ENCODE results near the gene RBMS1. TPM values are rescaled to one million over a fixed set of nuclear protein-coding genes. Genes with fewer than 3 reads are reported as not detected.
"Not testable (repeated sequence)": the region's sequence is repeated elsewhere in the genome, so short reads cannot be mapped to it uniquely, and the experiment has no call there.

Gene RBMS1
- total RNA-seq, 4 donors from 2014 or later = 13.5 to 31.6 (median 23.0) TPM

GRCh38 chr2:160426604-160427003 is 67.0 kb downstream of the RBMS1 start:
- no peak for DNase-seq
- 85 to 90% methylated on average over 4 to 5 of the region's 5 CpGs for WGBS, 2 donors (ENCODE audit: low coverage in 1 of 2)
- in situ Hi-C loops (cut with MboI; ENCODE audit: low pct_ligation_motif_present in 1 of 4, low pct_unique_long_range_greater_than_20kb in 1 of 4, low sequenced_read_pairs in 3 of 4) = no loop called here
- Histone ChIP-seq H3K36me3 (no peaks in the 10 kb centered on the region), H3K27ac (peak overlapping the region; percentile 59 to 79 (median 74)), H3K27me3 (peaks cover 45% of the 10 kb centered on the region), H3K4me1 (peaks cover 0 to 37% (median 8%) of the 10 kb centered on the region in 4 donors), H3K4me3 (no peak overlapping the region), H3K9me3 (peaks cover 4 to 5% of the 10 kb centered on the region in 2 donors)
- intact Hi-C loops (cut with DNase I; ENCODE audit: low total_unique reads) = loop anchor here (10.0 kb wide), 1 partner anchor 48 kb away; no protein-coding TSS in a partner anchor
- TF ChIP-seq POLR2AphosphoS5 (IDR thresholded peaks at IDR 0.05) (no peak), CTCF (IDR thresholded peaks at IDR 0.05) (no peak), POLR2A (IDR thresholded peaks at IDR 0.05) (no peak), EP300 (IDR thresholded peaks at IDR 0.05; ENCODE audit: low read depth) (no peak)

GRCh38 chr2:160425434-160426151 is 68.0 kb downstream of the RBMS1 start:
- H3K9me3 ChIP-seq = peaks cover 4 to 5% of the 10 kb centered on the region in 2 donors
- intact Hi-C loops (cut with DNase I; ENCODE audit: low total_unique reads) = loop anchor here (10.0 kb wide), 1 partner anchor 49 kb away; no protein-coding TSS in a partner anchor
- H3K4me1 ChIP-seq = peaks cover 0 to 37% (median 9%) of the 10 kb centered on the region in 4 donors
- H3K36me3 ChIP-seq = no peaks in the 10 kb centered on the region
- H3K4me3 ChIP-seq = no peak overlapping the region
- DNase-seq = no peak
- peak overlapping the region; percentile 19 to 79 (median 38) for H3K27ac ChIP-seq
- 57 to 68% methylated on average over 4 of the region's 4 CpGs for WGBS, 2 donors (ENCODE audit: low coverage in 1 of 2)
- in situ Hi-C loops (cut with MboI; ENCODE audit: low pct_ligation_motif_present in 1 of 4, low pct_unique_long_range_greater_than_20kb in 1 of 4, low sequenced_read_pairs in 3 of 4) = no loop called here
- H3K27me3 ChIP-seq = peaks cover 34% of the 10 kb centered on the region
- no peak for TF ChIP-seq POLR2AphosphoS5 (IDR thresholded peaks at IDR 0.05)
- no peak for TF ChIP-seq EP300 (IDR thresholded peaks at IDR 0.05; ENCODE audit: low read depth)
- TF ChIP-seq CTCF (IDR thresholded peaks at IDR 0.05) = no peak
- no peak for TF ChIP-seq POLR2A (IDR thresholded peaks at IDR 0.05)

GRCh38 chr2:160423126-160423525 is 70.5 kb downstream of the RBMS1 start:
- Histone ChIP-seq H3K9me3 (no peaks in the 10 kb centered on the region), H3K27me3 (peaks cover 23% of the 10 kb centered on the region), H3K4me3 (no peak overlapping the region), H3K4me1 (peaks cover 0 to 35% (median 12%) of the 10 kb centered on the region in 4 donors), H3K36me3 (no peaks in the 10 kb centered on the region), H3K27ac (no peak overlapping the region)
- WGBS, 2 donors (ENCODE audit: low coverage in 1 of 2) = 70 to 94% methylated on average over 3 to 4 of the region's 4 CpGs
- in situ Hi-C loops (cut with MboI; ENCODE audit: low pct_ligation_motif_present in 1 of 4, low pct_unique_long_range_greater_than_20kb in 1 of 4, low sequenced_read_pairs in 3 of 4) = no loop called here
- TF ChIP-seq CTCF (IDR thresholded peaks at IDR 0.05) (no peak), POLR2A (IDR thresholded peaks at IDR 0.05) (no peak), EP300 (IDR thresholded peaks at IDR 0.05; ENCODE audit: low read depth) (no peak), POLR2AphosphoS5 (IDR thresholded peaks at IDR 0.05) (no peak)
- no peak for DNase-seq
- intact Hi-C loops (cut with DNase I; ENCODE audit: low total_unique reads) = loop anchor here (10.0 kb wide), 1 partner anchor 52 kb away; no protein-coding TSS in a partner anchor

GRCh38 chr2:160421646-160422501 is 71.7 kb downstream of the RBMS1 start:
- Histone ChIP-seq H3K4me1 (peaks cover 0 to 30% (median 12%) of the 10 kb centered on the region in 4 donors), H3K27me3 (peaks cover 23% of the 10 kb centered on the region)
- DNase-seq; in situ Hi-C loops (cut with MboI; ENCODE audit: low pct_ligation_motif_present in 1 of 4, low pct_unique_long_range_greater_than_20kb in 1 of 4, low sequenced_read_pairs in 3 of 4); H3K27ac ChIP-seq; H3K4me3 ChIP-seq; H3K9me3 ChIP-seq; H3K36me3 ChIP-seq: not testable (repeated sequence)
- intact Hi-C loops (cut with DNase I; ENCODE audit: low total_unique reads) = loop anchor here (10.0 kb wide), 1 partner anchor 53 kb away; no protein-coding TSS in a partner anchor
- WGBS, 2 donors (ENCODE audit: low coverage in 1 of 2) = 74 to 88% methylated on average over 1 to 3 of the region's 3 CpGs
